Measurements from ENCODE around the gene DGKG. TPM values are rescaled to one million over a fixed set of nuclear protein-coding genes. Genes with fewer than 3 reads are reported as not detected.

Gene DGKG
- total RNA-seq, result 0.13 and 0.16 TPM in 2 replicates

DNA sequence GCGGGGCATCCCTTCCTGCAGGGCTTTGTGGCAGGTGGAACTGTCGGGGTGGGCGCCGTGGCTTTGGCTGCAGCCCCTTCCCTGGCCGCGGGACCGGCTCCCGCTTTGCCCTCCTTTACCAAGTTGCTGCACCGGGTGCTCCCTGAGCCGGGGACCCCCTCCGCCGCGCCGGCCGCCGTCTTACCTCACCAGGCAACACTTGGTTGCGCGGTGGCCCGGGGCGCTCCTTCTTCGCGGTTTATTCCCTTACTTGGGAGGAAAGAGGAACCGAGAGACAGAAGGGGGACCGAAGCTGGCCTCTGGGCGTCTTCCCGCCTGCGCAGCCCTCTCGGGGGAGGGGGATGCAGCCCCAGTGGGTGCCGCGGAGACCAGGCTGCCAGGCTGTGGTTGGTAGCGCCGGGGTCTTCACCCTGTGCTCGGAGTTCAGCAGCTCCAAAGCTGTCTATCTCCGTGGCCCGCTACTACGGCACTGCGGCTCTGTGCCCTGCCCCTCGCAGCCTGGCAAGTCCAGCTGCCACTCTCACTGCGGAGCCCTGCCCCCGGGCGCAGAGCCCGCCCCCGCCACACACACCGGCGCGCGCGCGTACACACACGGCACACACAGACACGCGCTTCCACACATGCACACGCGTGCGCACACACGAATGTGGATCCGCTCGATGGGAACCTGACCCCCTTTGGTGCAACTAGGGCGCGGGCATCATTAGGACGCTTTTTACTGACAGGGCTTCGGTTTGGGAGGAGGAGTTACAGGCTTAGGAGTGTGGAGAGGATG is at the start of gene DGKG:
Gene DGKG, minus strand, starts transcription at position 473 of the 775 bp plus-strand sequence. CDS start 41,775 bp downstream, outside the sequence.

DNA sequence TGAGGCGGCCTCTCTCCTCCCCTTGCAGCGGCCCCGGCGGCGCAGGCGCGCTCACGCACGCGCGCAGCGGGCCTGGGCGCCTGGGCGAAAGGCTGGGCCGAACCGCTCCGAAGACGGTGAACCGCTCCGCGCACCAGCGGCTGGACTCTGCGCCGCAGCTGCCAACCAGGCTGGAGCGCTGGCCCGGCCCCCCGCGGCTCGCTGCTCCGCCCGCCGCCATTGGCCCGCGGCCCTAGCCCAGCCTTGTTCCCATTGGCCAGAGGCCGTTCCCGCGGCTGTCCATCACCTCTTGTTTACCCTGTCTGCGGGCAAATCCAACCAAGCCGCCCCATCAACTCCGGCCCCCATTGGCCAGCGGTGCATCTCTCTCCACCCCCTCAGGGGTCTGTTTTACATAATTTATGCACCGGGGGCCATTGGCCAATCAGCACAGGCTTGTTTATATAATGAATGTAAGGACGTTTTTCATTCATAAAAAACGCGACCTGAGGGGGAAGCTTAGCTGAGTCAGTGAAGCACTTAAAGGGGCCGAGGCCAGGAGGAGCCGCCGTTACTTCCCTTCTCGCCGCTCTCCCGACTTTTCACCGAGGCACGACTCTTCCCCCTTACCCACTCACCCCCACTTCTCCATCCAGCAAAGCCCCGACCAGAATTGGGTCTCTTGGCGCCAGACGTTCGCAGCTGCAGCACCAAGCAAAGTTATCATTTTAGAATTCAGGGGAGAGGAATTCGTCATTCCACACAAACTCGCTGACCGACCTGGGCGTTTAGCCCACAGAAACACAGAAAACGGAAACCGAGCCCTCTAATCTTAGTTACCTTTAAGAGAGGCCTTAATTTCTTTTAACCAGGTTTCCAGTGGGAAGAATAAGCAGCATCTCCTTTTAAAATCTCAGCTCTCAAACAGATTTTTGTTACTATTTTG is 252.8 kb downstream of the DGKG start, which contains the start of gene ETV5:
Gene ETV5, minus strand, starts transcription at position 149 of the 925 bp plus-strand sequence. CDS start 3,221 bp downstream, outside the sequence.

Other genes with a start within 250 kb of the DGKG start
- gene CRYGS, start 182.1 kb upstream of the DGKG start, total RNA-seq, result 0.25 and 0.98 TPM in 2 replicates
- gene TBCCD1, start 205.1 kb upstream of the DGKG start, total RNA-seq, result 10.0 and 14.2 TPM in 2 replicates
- 31.4 and 54.3 TPM in 2 replicates for gene DNAJB11, start 208.5 kb upstream of the DGKG start, total RNA-seq